Measurements from ENCODE around the gene CLVS2.

DNA sequence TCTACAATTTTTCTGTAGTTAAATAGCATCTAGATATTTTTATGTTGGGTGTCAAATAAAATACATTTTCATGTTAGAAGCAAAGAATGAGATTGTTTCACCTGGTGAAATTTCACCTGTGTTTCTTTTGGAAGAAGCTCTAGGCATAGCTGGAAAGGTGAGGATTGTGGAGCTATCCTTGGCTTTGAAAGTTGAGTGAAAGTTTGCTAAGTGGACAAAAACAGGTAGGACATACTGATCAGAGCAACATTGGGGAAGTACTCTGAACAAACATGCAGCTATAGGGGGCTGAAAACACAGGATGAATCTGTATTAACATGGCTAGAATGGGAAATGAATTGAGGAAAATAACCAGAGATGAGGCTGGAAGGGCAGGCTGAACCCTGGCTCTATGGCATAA is 18.8 kb downstream of the CLVS2 start:
- TF ChIP-seq CTCF (IDR thresholded peaks at IDR 0.05): no peak
- TF ChIP-seq POLR2AphosphoS5 (IDR thresholded peaks at IDR 0.05): no peak
- no peak for TF ChIP-seq POLR2A (IDR thresholded peaks at IDR 0.05)
- TF ChIP-seq EP300 (IDR thresholded peaks at IDR 0.05): no peak
